Loucy (cell line): ENCODE results near the gene ZNF699.

Source experiments
- EZH2phosphoT487 ChIP-seq: fragments of 200-600 bp; IDR thresholded peaks from 2 replicates; pipeline ENCODE4 v1.6.1; 2018; ENCODE audit warnings: antibody characterized with exemption, mild to moderate bottlenecking, moderate library complexity, borderline replicate concordance
- TF ChIP-seq, protein P1 (sequence below): fragments of 200-600 bp; sonication (generic); conservative IDR thresholded peaks from 2 replicates; pipeline ENCODE4 v1.5.1; 2014; ENCODE audit warnings: mild to moderate bottlenecking, antibody characterized with exemption, low read length

DNA sequence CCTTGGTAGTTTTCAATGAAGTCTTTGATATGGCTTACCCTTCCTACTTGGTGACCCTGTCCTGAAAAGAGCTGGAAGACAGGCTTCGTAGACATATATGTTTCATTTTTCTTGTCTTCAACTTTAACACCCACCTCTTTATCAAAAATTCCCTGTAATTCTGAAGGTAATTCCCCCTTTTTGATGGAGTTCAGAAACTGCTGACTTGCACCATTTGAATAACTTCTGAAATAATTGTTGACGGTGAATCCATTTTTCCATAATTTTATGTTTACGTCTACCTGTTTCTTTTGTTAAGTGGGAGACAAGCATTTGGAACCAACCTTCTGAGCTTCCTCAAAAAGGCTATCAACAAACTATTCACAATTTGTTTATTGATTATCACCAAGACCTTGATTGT lies 38.6 kb upstream of the ZNF699 start:
- TF ChIP-seq, protein P1, sequence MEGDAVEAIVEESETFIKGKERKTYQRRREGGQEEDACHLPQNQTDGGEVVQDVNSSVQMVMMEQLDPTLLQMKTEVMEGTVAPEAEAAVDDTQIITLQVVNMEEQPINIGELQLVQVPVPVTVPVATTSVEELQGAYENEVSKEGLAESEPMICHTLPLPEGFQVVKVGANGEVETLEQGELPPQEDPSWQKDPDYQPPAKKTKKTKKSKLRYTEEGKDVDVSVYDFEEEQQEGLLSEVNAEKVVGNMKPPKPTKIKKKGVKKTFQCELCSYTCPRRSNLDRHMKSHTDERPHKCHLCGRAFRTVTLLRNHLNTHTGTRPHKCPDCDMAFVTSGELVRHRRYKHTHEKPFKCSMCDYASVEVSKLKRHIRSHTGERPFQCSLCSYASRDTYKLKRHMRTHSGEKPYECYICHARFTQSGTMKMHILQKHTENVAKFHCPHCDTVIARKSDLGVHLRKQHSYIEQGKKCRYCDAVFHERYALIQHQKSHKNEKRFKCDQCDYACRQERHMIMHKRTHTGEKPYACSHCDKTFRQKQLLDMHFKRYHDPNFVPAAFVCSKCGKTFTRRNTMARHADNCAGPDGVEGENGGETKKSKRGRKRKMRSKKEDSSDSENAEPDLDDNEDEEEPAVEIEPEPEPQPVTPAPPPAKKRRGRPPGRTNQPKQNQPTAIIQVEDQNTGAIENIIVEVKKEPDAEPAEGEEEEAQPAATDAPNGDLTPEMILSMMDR = no peak
- TF ChIP-seq EZH2phosphoT487 = no peak
